ENCODE measurements around the gene KLC1.

GRCh38 chr14:103641161-103641560 is 12.2 kb downstream of the KLC1 start:
- TF ChIP-seq EZH2 (IDR thresholded peaks at IDR 0.05) = no peak
- TF ChIP-seq CTCF (IDR thresholded peaks at IDR 0.05 in 2 of 3, conservative IDR thresholded peaks at IDR 0.05 in 1 of 3; ENCODE audit: borderline replicate concordance in 1 of 3, insufficient read depth in 1 of 3, low read depth in 2 of 3, low read length in 2 of 3) = no peak
- TF ChIP-seq POLR2AphosphoS5 (IDR thresholded peaks at IDR 0.05; ENCODE audit: low read depth, low read length) = no peak
- TF ChIP-seq SRF (IDR thresholded peaks at IDR 0.05; ENCODE audit: low read depth) = no peak
- no peak for TF ChIP-seq POLR2A (IDR thresholded peaks at IDR 0.05; ENCODE audit: borderline replicate concordance, extremely low read depth, insufficient read depth, insufficient read length)
- no peak for TF ChIP-seq SP1 (IDR thresholded peaks at IDR 0.05; ENCODE audit: low read depth)
- no peak for TF ChIP-seq EZH2phosphoT487 (IDR thresholded peaks at IDR 0.05; ENCODE audit: borderline replicate concordance)
- TF ChIP-seq SIN3A (IDR thresholded peaks at IDR 0.05; ENCODE audit: low read depth) = no peak
- no peak for TF ChIP-seq ZBTB33 (IDR thresholded peaks at IDR 0.05; ENCODE audit: extremely low read depth, insufficient replicate concordance, low read length)
- TF ChIP-seq ZFX (IDR thresholded peaks at IDR 0.05) = no peak
- no peak for TF ChIP-seq MAX (IDR thresholded peaks at IDR 0.05)
- TF ChIP-seq ATF3 (IDR thresholded peaks at IDR 0.05) = no peak

All from HCT116 (cell line).